Activated naive CD8-positive, alpha-beta T cell treated with anti-CD3 and anti-CD28 coated beads, Interleukin-2, amount 10 ng/mL, durations not matched to agents 7 days and 5 days (primary cell): ENCODE measurements around the gene ACCS. TPM values are rescaled to one million over a fixed set of nuclear protein-coding genes. Genes with fewer than 3 reads are reported as not detected.

Source experiments
- ATAC-seq: fragments of 150-1000 bp; cut with Tn5 transposase; one replicate; pipeline ENCODE4 v1.10.0; 2021; ENCODE audit warnings: low read depth, moderate library complexity
- POLR2A ChIA-PET: fragments of 350-600 bp; sonication (Branson Sonifier 250); formaldehyde crosslinking; loops from one replicate; lab custom pipeline; 2021; ENCODE audit warnings: antibody characterized with exemption; lab: Charles Lee
- DNase-seq: peaks from one replicate; pipeline ENCODE4 v3.0.0; 2021
- H3K27ac Mint-ChIP-seq: one replicate; pipeline ENCODE4 v1.8.0; 2022; ENCODE audit warnings: mild to moderate bottlenecking, mixed read lengths
- H3K27me3 Mint-ChIP-seq: one replicate; pipeline ENCODE4 v1.8.0; 2022; ENCODE audit warnings: mild to moderate bottlenecking, moderate library complexity, mixed read lengths
- H3K36me3 Mint-ChIP-seq: one replicate; pipeline ENCODE4 v1.8.0; 2021; ENCODE audit warnings: mild to moderate bottlenecking, mixed read lengths
- H3K4me1 Mint-ChIP-seq: one replicate; pipeline ENCODE4 v1.8.0; 2021; ENCODE audit warnings: mixed read lengths
- H3K4me3 Mint-ChIP-seq: one replicate; pipeline ENCODE4 v1.8.0; 2022; ENCODE audit warnings: mild to moderate bottlenecking, moderate library complexity, mixed read lengths
- H3K9me3 Mint-ChIP-seq: one replicate; pipeline ENCODE4 v1.8.0; 2021; ENCODE audit warnings: mixed read lengths
- total RNA-seq, 2 experiments: library from RNA; stranded (reverse); gene quantifications; one replicate each; pipeline ENCODE4 v1.2.3, GENCODE V29; 2021

The ACCS gene, protein sequence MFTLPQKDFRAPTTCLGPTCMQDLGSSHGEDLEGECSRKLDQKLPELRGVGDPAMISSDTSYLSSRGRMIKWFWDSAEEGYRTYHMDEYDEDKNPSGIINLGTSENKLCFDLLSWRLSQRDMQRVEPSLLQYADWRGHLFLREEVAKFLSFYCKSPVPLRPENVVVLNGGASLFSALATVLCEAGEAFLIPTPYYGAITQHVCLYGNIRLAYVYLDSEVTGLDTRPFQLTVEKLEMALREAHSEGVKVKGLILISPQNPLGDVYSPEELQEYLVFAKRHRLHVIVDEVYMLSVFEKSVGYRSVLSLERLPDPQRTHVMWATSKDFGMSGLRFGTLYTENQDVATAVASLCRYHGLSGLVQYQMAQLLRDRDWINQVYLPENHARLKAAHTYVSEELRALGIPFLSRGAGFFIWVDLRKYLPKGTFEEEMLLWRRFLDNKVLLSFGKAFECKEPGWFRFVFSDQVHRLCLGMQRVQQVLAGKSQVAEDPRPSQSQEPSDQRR
- 10 to 100 TPM; 14.3 to 14.5 TPM for total RNA-seq

DNA sequence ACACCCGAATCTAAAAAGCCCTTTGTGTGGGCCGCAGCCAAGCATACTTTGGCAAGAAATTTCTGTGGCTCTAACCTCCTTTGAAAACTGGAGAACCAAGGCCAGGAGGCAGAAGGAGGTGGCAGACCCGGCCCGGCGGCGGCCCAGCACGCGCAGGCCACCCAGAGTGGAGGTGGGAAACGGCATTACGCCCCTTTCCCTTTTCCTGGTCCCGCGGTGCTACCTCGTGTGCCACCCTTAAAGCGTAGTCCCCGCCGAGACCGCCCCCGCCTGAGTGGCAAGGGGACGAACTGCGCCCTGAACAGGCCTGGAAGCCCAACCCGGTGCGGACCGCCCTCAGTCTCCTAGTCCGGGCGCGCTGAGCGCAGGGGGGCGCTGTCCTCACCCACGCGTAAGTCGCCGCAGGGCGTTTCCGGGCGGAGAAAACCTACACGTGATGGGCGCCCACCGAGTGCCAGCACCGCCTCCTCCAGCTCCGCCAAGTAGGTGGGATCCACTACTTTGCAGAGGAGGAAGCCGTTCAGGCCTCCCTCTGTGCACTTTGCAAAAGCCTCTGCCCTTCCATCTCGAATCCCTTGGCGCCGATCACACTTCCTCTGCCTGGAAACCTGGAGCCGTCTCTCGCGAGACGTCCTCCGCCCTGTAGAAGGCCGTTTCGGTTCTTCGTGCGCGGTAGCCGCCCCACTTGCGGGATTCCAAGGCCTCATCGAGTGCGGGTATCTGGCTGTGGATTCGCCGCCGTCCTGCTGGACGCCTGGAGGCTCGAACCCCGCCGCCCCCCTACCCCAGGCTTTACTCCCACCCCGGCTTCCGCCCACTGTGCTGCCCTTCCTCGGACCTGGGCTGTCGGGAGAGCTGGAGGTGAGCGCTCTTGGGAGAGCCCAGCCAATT is at the start of gene ACCS:
TSS of gene ACCS (plus strand) at position 430 of the 891 bp plus-strand sequence. CDS start 1,358 bp downstream, outside the sequence.
- Mint-ChIP-seq H3K4me1 (peaks cover 17% of the 10 kb centered on the region), H3K27ac (peak within 1 kb of the TSS; percentile 83), H3K9me3 (no peaks in the 10 kb centered on the region), H3K4me3 (peak within 1 kb of the TSS; percentile 82), H3K27me3 (peaks cover 2% of the 10 kb centered on the region), H3K36me3 (peaks cover 9% of the 10 kb centered on the region)
- POLR2A ChIA-PET, result interaction anchor here (0.8 to 1.7 kb wide), 4 partner anchors 29 to 1289 kb away, joined by 3 to 4 read pairs (median 4); partner anchors contain the start of genes EXT2 and HSD17B12
- peak; percentile 97 for ATAC-seq
- DNase-seq, result peak; percentile 93

DNA sequence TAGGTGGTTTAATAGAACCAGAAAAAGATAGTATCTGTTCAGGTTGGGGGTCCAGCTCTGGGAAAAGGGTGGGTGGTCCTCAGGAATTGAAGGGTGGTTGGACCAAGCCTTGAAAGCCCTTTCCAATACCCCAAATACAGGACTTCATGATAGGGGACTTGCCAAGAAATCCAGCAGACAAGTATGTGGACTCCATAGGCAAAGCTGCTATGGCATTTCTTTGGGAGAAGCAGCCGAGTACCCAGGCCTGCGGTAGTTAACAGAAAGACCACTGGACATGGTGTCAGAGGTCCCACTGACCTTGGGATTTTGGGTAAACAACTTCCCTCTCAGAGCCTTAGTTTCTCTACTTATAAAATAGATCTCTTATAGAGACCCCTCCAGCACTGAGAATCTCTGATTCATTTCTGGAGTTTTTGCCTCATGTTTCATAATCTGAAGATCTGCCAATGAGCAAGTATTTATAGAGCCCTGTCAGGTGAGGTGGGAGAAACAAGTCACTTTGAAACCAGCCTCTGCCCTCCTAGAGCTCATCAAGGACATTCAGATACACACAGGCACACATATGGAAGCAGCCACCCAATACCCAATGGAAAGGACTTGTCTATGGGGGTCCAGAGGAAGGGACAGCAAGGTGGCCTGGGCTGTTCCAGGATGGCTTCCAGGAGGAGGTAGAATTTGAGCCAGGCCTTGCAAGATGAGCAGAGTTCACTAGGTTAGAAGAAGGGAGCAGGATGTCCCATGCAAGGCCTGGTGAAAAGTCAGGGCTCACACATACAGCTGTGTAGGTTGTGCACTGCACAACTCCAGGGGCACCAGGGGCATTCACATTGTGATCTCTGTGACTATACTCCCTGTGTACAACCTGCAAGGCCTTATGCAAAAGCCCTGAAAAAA is 49.3 kb upstream of the ACCS start:
- POLR2A ChIA-PET, result no interaction called here
- H3K4me3 Mint-ChIP-seq, result no peak overlapping the region
- no peak for ATAC-seq
- H3K9me3 Mint-ChIP-seq, result no peaks in the 10 kb centered on the region
- H3K27me3 Mint-ChIP-seq, result peaks cover 21% of the 10 kb centered on the region
- H3K36me3 Mint-ChIP-seq, result no peaks in the 10 kb centered on the region
- no peak for DNase-seq
- no peak overlapping the region for H3K27ac Mint-ChIP-seq
- H3K4me1 Mint-ChIP-seq, result no peaks in the 10 kb centered on the region

DNA sequence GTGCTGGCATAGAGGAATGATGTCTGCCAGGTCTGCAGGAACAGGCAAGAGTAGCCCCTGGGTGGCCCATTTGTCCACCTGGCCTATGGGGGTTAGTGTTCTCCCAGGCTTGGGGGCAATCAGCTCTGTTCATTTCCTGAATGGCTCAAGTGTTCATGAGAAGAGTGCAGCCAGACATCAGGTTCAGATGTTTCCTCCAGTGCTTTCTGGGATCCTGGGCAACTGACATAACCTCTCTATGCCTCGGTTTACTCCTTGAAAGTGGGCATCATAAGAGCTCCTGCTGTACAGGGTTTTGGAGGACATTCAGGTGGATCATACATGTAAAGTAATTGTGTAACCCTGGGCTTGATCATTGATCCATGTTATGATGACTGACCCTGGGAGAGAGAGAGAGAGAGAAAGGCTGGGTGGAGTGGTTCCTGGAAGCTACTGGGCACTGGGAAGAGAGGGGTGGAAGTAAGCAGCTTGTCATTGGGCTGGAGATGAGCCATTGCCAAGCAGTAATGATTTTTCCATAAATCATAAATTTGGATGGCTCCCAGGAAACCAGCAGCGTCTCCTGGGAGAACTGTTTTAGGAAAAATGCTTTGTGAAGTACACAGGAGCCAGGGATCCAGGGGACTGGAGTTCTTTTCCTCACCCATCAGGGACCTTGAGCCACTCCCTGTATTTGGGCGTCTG is 48.5 kb upstream of the ACCS start:
- ATAC-seq (no peak), DNase-seq (no peak)
- Mint-ChIP-seq H3K4me1 (no peaks in the 10 kb centered on the region), H3K27me3 (peaks cover 23% of the 10 kb centered on the region), H3K9me3 (peaks cover 1% of the 10 kb centered on the region), H3K27ac (no peak overlapping the region), H3K36me3 (no peaks in the 10 kb centered on the region), H3K4me3 (no peak overlapping the region)
- POLR2A ChIA-PET, result no interaction called here

DNA sequence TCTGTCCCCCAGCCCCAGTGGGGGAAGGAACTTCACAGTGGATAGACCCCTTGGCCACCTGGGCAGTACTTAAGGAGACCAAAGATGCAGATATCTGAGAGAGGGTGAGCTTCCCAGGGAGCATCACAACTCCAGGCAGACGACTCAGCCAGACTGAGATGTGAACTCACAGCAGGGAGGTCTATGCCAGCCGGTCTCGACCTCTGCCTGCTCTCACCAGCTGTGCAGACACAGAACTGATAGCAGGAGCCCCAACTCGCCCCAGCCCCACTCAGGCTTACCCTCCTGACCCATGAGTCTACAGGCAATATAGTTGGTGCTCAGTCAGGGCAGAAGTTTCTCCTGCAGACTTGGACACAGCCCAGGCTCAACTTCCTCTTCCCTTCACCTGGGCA is 47.9 kb upstream of the ACCS start:
- Mint-ChIP-seq H3K4me1 (no peaks in the 10 kb centered on the region), H3K9me3 (peaks cover 2% of the 10 kb centered on the region), H3K36me3 (no peaks in the 10 kb centered on the region)

DNA sequence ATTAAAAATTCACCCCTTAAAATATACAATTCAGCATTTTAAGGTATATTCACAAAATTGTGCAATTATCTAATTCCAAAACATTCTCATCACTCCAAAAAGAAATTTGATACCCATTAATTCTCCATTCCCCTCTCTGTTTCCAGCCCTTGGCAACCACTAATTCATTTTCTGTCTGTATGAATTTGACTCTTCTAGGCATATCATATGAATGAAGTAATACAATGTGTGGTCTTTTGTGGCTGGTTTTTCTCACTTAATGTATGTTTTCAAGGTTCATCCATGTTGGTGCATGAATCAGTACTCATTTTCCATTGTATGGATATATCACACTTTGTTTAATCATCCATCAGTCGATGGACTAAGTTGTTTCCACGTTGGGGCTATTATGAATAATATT is 47.2 kb upstream of the ACCS start:
- Mint-ChIP-seq H3K27me3 (peaks cover 28% of the 10 kb centered on the region), H3K4me1 (no peaks in the 10 kb centered on the region)
- POLR2A ChIA-PET, result no interaction called here

More for the DNA sequence above, 47.9 kb upstream of the ACCS start:
- Mint-ChIP-seq H3K27me3 (peaks cover 24% of the 10 kb centered on the region), H3K4me3 (no peak overlapping the region), H3K27ac (no peak overlapping the region)
- DNase-seq (no peak), ATAC-seq (no peak)
- POLR2A ChIA-PET, result no interaction called here

DNA sequence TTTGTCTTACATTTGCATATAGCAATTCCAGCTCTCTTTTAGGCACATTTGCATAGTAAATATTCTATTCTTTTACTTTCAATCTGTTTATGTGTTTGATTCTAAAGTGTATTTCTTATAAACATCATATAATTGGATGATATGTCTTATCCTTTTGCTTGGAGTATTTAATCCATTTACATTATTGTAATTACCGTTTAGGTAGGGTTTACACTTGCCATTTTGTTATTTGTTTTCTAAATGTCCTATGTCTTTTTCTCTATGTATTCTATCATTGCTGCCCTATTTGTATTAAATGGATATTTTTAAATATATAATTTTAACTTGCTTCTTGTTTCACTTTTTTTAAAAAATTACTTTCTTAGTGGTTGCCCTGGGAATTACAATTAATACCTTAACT is 41.1 kb upstream of the ACCS start:
- POLR2A ChIA-PET, result no interaction called here
- peaks cover 8% of the 10 kb centered on the region for H3K9me3 Mint-ChIP-seq
- H3K27me3 Mint-ChIP-seq, result peaks cover 42% of the 10 kb centered on the region
- H3K27ac Mint-ChIP-seq, result no peak overlapping the region
- ATAC-seq (no peak), DNase-seq (no peak)
- no peak overlapping the region for H3K4me3 Mint-ChIP-seq
- no peaks in the 10 kb centered on the region for H3K36me3 Mint-ChIP-seq
- no peaks in the 10 kb centered on the region for H3K4me1 Mint-ChIP-seq

More for the DNA sequence above, 47.2 kb upstream of the ACCS start:
- H3K4me3 Mint-ChIP-seq, result no peak overlapping the region
- ATAC-seq (no peak), DNase-seq (no peak)
- H3K27ac Mint-ChIP-seq, result no peak overlapping the region
- peaks cover 4% of the 10 kb centered on the region for H3K9me3 Mint-ChIP-seq
- no peaks in the 10 kb centered on the region for H3K36me3 Mint-ChIP-seq

DNA sequence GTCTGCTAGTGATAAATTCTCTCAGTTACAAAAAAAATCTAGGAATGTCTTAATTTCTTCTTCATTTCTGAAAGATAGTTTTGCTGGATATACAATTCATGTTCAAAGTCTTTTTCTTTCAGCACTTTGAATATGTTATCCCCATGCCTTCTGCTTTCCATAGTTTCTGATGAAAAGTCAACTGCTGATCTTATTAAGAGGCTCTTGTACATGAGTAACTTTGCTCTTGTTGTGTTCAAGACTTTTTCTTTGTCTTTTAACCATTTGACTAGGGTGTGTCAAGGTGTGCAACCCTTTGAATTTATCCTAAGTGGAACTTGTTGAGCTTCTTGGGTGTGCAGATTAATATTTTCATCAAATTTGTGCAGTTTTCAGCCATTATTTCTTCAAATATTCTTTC is 40.3 kb upstream of the ACCS start:
- Mint-ChIP-seq H3K9me3 (peaks cover 8% of the 10 kb centered on the region), H3K36me3 (no peaks in the 10 kb centered on the region), H3K4me1 (no peaks in the 10 kb centered on the region), H3K27ac (no peak overlapping the region), H3K4me3 (no peak overlapping the region), H3K27me3 (peaks cover 42% of the 10 kb centered on the region)
- ATAC-seq (no peak), DNase-seq (no peak)
- POLR2A ChIA-PET, result no interaction called here

DNA sequence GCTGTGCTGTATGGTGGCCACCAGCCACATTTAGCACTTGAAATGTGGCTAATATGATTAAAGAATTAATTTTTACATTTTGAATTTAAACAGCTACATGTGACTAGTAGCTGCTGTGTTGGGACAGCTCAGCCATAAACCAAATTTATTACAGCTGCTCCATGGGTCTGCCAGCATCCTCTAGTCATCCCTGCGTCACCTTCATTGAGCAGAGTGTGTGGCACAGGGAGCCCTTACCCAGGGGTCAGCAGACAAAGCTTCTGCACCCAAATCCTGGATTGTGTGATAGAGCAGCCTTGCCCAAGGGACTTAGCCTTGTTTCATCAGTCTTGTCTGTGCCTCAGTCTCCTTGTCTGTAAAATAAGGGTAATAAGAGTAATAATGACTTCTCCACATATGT is 37.7 kb upstream of the ACCS start:
- Mint-ChIP-seq H3K4me1 (no peaks in the 10 kb centered on the region), H3K9me3 (peaks cover 4% of the 10 kb centered on the region), H3K36me3 (no peaks in the 10 kb centered on the region), H3K27me3 (peaks cover 24% of the 10 kb centered on the region), H3K27ac (no peak overlapping the region), H3K4me3 (no peak overlapping the region)
- POLR2A ChIA-PET, result no interaction called here
- ATAC-seq, result no peak
- no peak for DNase-seq

DNA sequence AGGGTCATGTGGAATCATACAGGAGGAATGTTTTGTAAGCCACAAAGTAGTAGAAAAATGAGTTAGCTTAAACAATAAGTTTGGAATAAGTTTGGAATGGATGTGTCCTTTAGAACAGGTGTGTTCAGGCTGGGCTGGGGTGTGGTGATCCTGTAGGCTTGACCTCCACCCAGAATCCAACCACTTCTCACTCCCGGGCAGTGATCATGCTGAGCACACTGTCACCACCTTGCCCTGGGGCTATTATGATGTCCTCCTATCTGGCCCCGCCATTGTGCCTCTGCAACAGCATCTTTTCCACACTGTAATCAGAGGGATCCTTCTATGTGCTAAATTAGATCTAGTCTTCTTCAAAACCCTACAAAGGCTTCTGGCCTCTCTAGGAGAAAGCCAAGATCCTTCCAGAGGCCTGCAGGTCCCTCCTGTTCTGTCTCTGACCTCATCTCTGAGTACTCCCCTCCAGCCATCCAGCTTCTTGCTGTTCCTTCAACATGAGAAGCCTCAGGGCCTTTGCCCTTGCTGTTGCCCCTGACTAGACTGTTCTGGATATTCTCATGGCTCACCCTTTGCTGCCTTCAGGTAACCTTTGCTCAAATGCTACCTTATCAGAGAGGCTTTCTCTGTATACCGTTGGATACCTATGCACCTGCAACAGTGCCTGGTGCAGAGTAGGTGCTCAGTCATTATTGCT is 37.1 kb upstream of the ACCS start:
- H3K9me3 Mint-ChIP-seq, result peaks cover 4% of the 10 kb centered on the region
- H3K27me3 Mint-ChIP-seq, result peaks cover 22% of the 10 kb centered on the region
- no peak for ATAC-seq

DNA sequence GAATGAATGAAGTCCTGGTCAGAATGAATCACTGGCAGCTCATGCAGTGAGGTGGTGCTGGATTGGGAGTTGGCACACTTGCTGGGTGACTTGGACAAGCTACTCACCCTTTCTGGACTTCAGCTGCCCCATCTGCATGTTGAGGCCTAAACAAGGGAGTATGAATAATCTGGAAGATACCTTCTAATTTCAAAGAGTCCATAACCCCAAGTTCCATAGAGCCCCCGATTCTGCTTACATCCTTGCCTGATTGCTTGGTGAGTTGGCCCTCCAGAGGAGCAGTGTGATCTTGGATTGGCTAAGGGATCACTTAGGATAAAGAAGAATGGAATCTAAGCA is 36.6 kb upstream of the ACCS start:
- DNase-seq (no peak), ATAC-seq (no peak)
- Mint-ChIP-seq H3K4me3 (no peak overlapping the region), H3K4me1 (no peaks in the 10 kb centered on the region), H3K36me3 (no peaks in the 10 kb centered on the region), H3K27me3 (peaks cover 20% of the 10 kb centered on the region), H3K27ac (no peak overlapping the region), H3K9me3 (peaks cover 4% of the 10 kb centered on the region)
- POLR2A ChIA-PET, result no interaction called here

More for the DNA sequence above, 37.1 kb upstream of the ACCS start:
- H3K4me1 Mint-ChIP-seq, result no peaks in the 10 kb centered on the region
- no peak overlapping the region for H3K4me3 Mint-ChIP-seq
- H3K27ac Mint-ChIP-seq, result no peak overlapping the region
- H3K36me3 Mint-ChIP-seq, result no peaks in the 10 kb centered on the region
- POLR2A ChIA-PET, result no interaction called here
- DNase-seq, result no peak

DNA sequence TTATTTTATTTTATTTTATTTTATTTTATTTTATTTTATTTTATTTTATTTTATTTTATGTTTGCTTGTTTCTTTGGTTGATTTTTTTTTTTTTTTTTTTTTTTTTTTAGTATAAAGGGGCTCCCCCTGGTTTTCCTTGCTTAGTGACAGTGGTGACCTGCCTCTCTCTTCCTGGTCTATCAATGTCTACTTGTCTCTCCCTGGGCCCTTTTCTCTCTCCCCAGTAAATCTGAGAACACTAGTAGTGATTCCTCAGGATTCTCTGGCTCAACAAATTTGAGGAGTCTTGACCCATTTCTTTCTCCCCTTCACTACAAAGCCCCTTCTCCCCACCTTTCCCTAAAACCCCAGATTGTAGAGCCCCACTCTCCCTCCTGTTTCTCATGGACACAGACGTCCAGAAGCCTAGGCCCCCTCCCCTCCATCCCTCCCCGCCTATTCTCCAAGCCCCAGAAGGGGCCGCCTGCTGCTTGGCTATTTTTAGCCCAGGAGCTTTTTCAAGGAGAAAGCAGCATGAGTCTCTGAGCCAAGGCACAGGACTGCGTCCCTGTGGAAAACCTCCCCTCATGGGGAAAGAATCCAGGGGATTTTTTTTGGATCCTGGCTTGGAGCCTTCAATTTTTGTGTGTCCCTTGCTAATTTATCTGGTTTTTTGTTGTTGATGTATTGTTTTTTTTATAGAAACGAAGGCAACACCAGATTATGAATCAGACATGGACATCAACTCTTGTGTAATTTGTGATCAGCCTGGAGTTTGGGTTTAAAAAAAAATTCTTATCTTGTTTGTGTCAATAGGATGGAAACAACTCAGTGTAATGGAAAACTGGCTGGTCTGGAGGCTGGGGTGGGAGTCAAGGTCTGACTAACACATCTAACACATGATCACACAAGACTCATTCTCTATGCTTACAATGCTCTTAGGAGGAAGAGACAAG is 35.8 kb upstream of the ACCS start:
- no peak overlapping the region for H3K27ac Mint-ChIP-seq
- no peak overlapping the region for H3K4me3 Mint-ChIP-seq
- no peak for ATAC-seq
- H3K4me1 Mint-ChIP-seq, result no peaks in the 10 kb centered on the region
- DNase-seq, result no peak
- peaks cover 18% of the 10 kb centered on the region for H3K27me3 Mint-ChIP-seq
- POLR2A ChIA-PET, result no interaction called here
- H3K9me3 Mint-ChIP-seq, result peaks cover 4% of the 10 kb centered on the region
- H3K36me3 Mint-ChIP-seq, result no peaks in the 10 kb centered on the region
